Superior temporal gyrus (tissue), 1 donor: ENCODE data around the gene FLII.

Experiments
- DNase-seq: peaks from one replicate; pipeline ENCODE4 v3.0.0-alpha.2; 2016; ENCODE audit errors: extremely low spot score

FLII gene

GRCh38 chr17:18260332-18261145, 2.0 kb upstream of the FLII start, which contains the start of gene MIEF2:
MIEF2 (plus strand) TSS chr17:18260662; CDS start chr17:18262721, 2,059 bp downstream.
- peak; percentile 97 for DNase-seq

GRCh38 chr17:18259621-18260331, 1.2 kb upstream of the FLII start:
- no peak for DNase-seq

- peak; percentile 59 for DNase-seq
These were observed 569 bp downstream of the FLII start for GRCh38 chr17:18257982-18258355.

- DNase-seq, result no peak
These were observed 1.1 kb downstream of the FLII start for GRCh38 chr17:18257268-18257981.

GRCh38 chr17:18256776-18257175, 1.8 kb downstream of the FLII start:
- DNase-seq, result no peak

- no peak for DNase-seq
These were observed 2.2 kb downstream of the FLII start for GRCh38 chr17:18256351-18256750.

- DNase-seq, result no peak
These were observed 3.5 kb downstream of the FLII start for GRCh38 chr17:18254888-18255649.

- no peak for DNase-seq
These were observed 4.4 kb downstream of the FLII start for GRCh38 chr17:18253947-18254821.

- DNase-seq, result no peak
These were observed 5.2 kb downstream of the FLII start for GRCh38 chr17:18253187-18253884.

- DNase-seq, result no peak
These were observed 6.4 kb downstream of the FLII start for GRCh38 chr17:18252160-18252559.

GRCh38 chr17:18251204-18251603, 7.3 kb downstream of the FLII start:
- no peak for DNase-seq

GRCh38 chr17:18250708-18251107, 7.8 kb downstream of the FLII start:
- DNase-seq, result no peak

- DNase-seq, result no peak
These were observed 8.3 kb downstream of the FLII start for GRCh38 chr17:18250259-18250658.

- DNase-seq, result no peak
These were observed 9.7 kb downstream of the FLII start for GRCh38 chr17:18248811-18249210.

- peak; percentile 86 for DNase-seq
These were observed 10.2 kb downstream of the FLII start for GRCh38 chr17:18248300-18248731.

- DNase-seq, result no peak
These were observed 10.9 kb downstream of the FLII start for GRCh38 chr17:18247613-18248001.

- DNase-seq, result no peak
These were observed 11.5 kb downstream of the FLII start for GRCh38 chr17:18246880-18247612.

GRCh38 chr17:18246109-18246725, 12.3 kb downstream of the FLII start:
- no peak for DNase-seq
